Hepatocyte (in vitro differentiated cells): ENCODE measurements around the gene PLA2G4F. TPM values are rescaled to one million over a fixed set of nuclear protein-coding genes. Genes with fewer than 3 reads are reported as not detected.

Experiments
- DNase-seq: peaks from one replicate; pipeline ENCODE4 v3.0.0-alpha.2; 2016; ENCODE audit warnings: low spot score
- H2AFZ ChIP-seq: fragments of 200-600 bp; sonication (generic); 2 replicates; pipeline ENCODE4 v1.6.0; 2016; ENCODE audit warnings: antibody characterized with exemption, mild to moderate bottlenecking
- H3K27ac ChIP-seq: fragments of 200-600 bp; sonication (generic); 2 replicates; pipeline ENCODE4 v1.5.1; 2016; ENCODE audit warnings: mild to moderate bottlenecking
- H3K27me3 ChIP-seq: fragments of 200-600 bp; sonication (generic); 2 replicates; pipeline ENCODE4 v1.6.1; 2016
- H3K36me3 ChIP-seq: fragments of 200-600 bp; sonication (generic); replicated peaks from 2 replicates; pipeline ENCODE4 v1.5.1; 2016; ENCODE audit warnings: low read depth; ENCODE audit not compliant: insufficient read depth
- H3K4me1 ChIP-seq: fragments of 200-600 bp; sonication (generic); 2 replicates; pipeline ENCODE4 v1.5.1; 2016; ENCODE audit warnings: mild to moderate bottlenecking, moderate library complexity; ENCODE audit not compliant: insufficient read depth
- H3K4me2 ChIP-seq: fragments of 200-600 bp; sonication (generic); 2 replicates; pipeline ENCODE4 v1.6.0; 2016
- H3K4me3 ChIP-seq: fragments of 200-600 bp; sonication (generic); 2 replicates; pipeline ENCODE4 v1.5.1; 2016; ENCODE audit warnings: mild to moderate bottlenecking
- H3K79me2 ChIP-seq: fragments of 200-600 bp; sonication (generic); 2 replicates; pipeline ENCODE4 v1.6.0; 2017; ENCODE audit warnings: mild to moderate bottlenecking
- H3K9me2 ChIP-seq: fragments of 200-600 bp; sonication (generic); replicated peaks from 2 replicates; pipeline ENCODE4 v1.6.0; 2017; ENCODE audit warnings: mild to moderate bottlenecking; ENCODE audit not compliant: insufficient read depth
- H3K9me3 ChIP-seq: fragments of 200-600 bp; sonication (generic); 2 replicates; pipeline ENCODE4 v1.5.1; 2016; ENCODE audit warnings: low read depth, mild to moderate bottlenecking
- H4K20me1 ChIP-seq: fragments of 200-600 bp; sonication (generic); 2 replicates; pipeline ENCODE4 v1.6.0; 2016; ENCODE audit warnings: mild to moderate bottlenecking; ENCODE audit not compliant: insufficient read depth, poor library complexity, severe bottlenecking
- CTCF ChIP-seq: fragments of 200-600 bp; sonication (generic); IDR thresholded peaks from 2 replicates; pipeline ENCODE4 v1.5.1; 2016; ENCODE audit warnings: antibody characterized with exemption, mild to moderate bottlenecking; ENCODE audit not compliant: poor library complexity
- EZH2 ChIP-seq: fragments of 200-600 bp; sonication (generic); IDR thresholded peaks from 2 replicates; pipeline ENCODE4 v1.6.1; 2016; ENCODE audit warnings: antibody characterized with exemption, mild to moderate bottlenecking, borderline replicate concordance
- EZH2phosphoT487 ChIP-seq: fragments of 200-600 bp; sonication (generic); IDR thresholded peaks from one replicate; pipeline ENCODE4 v1.6.1; 2018; ENCODE audit warnings: antibody characterized with exemption, mild to moderate bottlenecking, low read depth, moderate library complexity; ENCODE audit not compliant: unreplicated experiment, severe bottlenecking
- WGBS: methylation state at CpG from one replicate; pipeline ENCODE4 v1.1.6; 2016; ENCODE audit warnings: low lambda C conversion rate; ENCODE audit errors: missing lambda C conversion rate; 5-methylcytosine and 5-hydroxymethylcytosine counted together
- polyA plus RNA-seq: library from polyadenylated mRNA; unstranded; fragments of >200 nt; fragmentation: Nextera tagmentation; extraction: Ambion mirVana; gene quantifications from 2 replicates; pipeline ENCODE4 v1.2.1, GENCODE V29; 2016
- total RNA-seq: library from RNA; depleted of rRNA; stranded (reverse); fragments of >200 nt; gene quantifications from 2 replicates; pipeline ENCODE4 v1.2.3, GENCODE V29; 2014

The PLA2G4F gene
- total and polyA plus RNA-seq, 2 experiments from 2014 or later: 1.1 to 2.2 TPM

DNA sequence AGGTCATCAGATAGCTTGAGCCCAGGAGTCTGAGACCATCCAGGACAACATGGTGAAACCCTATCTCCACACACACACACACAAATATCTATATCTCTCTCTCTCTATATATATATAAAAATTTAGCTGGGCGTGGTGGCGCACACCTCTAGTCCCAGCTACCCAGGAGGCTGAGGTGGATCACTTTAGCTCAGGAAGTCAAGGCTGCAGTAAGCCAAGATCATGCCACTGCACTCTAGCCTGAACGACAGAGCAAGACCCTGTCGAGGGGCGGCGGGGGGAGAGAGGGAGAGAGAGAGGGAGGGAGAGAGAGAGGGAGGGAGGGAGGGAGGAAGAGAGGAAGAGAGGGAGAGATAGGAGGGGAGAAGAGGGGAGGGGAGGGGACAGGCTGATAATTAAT is 28.0 kb downstream of the PLA2G4F start:
- no peak overlapping the region for H3K4me2 ChIP-seq
- 78% methylated on average over 6 of the region's 6 CpGs for WGBS

GRCh38 chr15:42123546-42123945 is 32.9 kb downstream of the PLA2G4F start:
- 53% methylated on average over 3 of the region's 3 CpGs for WGBS
- Histone ChIP-seq H3K4me2 (no peak overlapping the region), H3K9me2 (no peaks in the 10 kb centered on the region), H4K20me1 (no peaks in the 10 kb centered on the region), H3K4me3 (no peak overlapping the region), H3K4me1 (peaks cover 13% of the 10 kb centered on the region), H3K9me3 (no peaks in the 10 kb centered on the region), H3K79me2 (no peaks in the 10 kb centered on the region), H3K27ac (no peak overlapping the region), H3K27me3 (no peaks in the 10 kb centered on the region), H3K36me3 (no peaks in the 10 kb centered on the region), H2AFZ (no peak overlapping the region)
- DNase-seq: no peak
- TF ChIP-seq EZH2: no peak
- no peak for TF ChIP-seq CTCF
- TF ChIP-seq EZH2phosphoT487: no peak

More for the DNA sequence above, 28.0 kb downstream of the PLA2G4F start:
- Histone ChIP-seq H3K4me3 (no peak overlapping the region), H3K9me2 (no peaks in the 10 kb centered on the region), H3K27ac (no peak overlapping the region), H3K79me2 (no peaks in the 10 kb centered on the region), H3K27me3 (peaks cover 7% of the 10 kb centered on the region), H3K4me1 (no peaks in the 10 kb centered on the region), H3K36me3 (no peaks in the 10 kb centered on the region), H2AFZ (no peak overlapping the region), H3K9me3 (no peaks in the 10 kb centered on the region), H4K20me1 (no peaks in the 10 kb centered on the region)
- no peak for DNase-seq
- TF ChIP-seq EZH2phosphoT487 (no peak), EZH2 (no peak), CTCF (no peak)

- no peaks in the 10 kb centered on the region for H3K27me3 ChIP-seq
- H3K4me1 ChIP-seq: peaks cover 13% of the 10 kb centered on the region
- H3K27ac ChIP-seq: peak overlapping the region; percentile 34
- H3K9me2 ChIP-seq: no peaks in the 10 kb centered on the region
- 56% methylated on average over 2 of the region's 2 CpGs for WGBS
- no peak overlapping the region for H3K4me3 ChIP-seq
- no peaks in the 10 kb centered on the region for H3K9me3 ChIP-seq
- peak; percentile 80 for DNase-seq
- H3K79me2 ChIP-seq: no peaks in the 10 kb centered on the region
- no peaks in the 10 kb centered on the region for H4K20me1 ChIP-seq
- H2AFZ ChIP-seq: no peak overlapping the region
- TF ChIP-seq EZH2: no peak
- TF ChIP-seq EZH2phosphoT487: no peak
- no peak for TF ChIP-seq CTCF
- H3K4me2 ChIP-seq: no peak overlapping the region
- H3K36me3 ChIP-seq: no peaks in the 10 kb centered on the region
These were observed 34.8 kb downstream of the PLA2G4F start for GRCh38 chr15:42121682-42122081.

GRCh38 chr15:42121021-42121420 is 35.4 kb downstream of the PLA2G4F start:
- Histone ChIP-seq H4K20me1 (no peaks in the 10 kb centered on the region), H3K4me2 (no peak overlapping the region), H3K27me3 (no peaks in the 10 kb centered on the region), H3K27ac (peak overlapping the region; percentile 34), H3K36me3 (no peaks in the 10 kb centered on the region), H3K4me3 (no peak overlapping the region), H3K79me2 (no peaks in the 10 kb centered on the region), H3K4me1 (peaks cover 13% of the 10 kb centered on the region), H2AFZ (no peak overlapping the region), H3K9me3 (no peaks in the 10 kb centered on the region), H3K9me2 (no peaks in the 10 kb centered on the region)
- DNase-seq: no peak
- 88% methylated on average over 6 of the region's 6 CpGs for WGBS
- TF ChIP-seq EZH2phosphoT487: no peak
- TF ChIP-seq CTCF: no peak
- TF ChIP-seq EZH2: no peak
